Psoas muscle (tissue), 8 donors: ENCODE data around the gene TJP3. TPM values are rescaled to one million over a fixed set of nuclear protein-coding genes. Genes with fewer than 3 reads are reported as not detected.

ENCODE experiments used
- ATAC-seq, 4 donors: fragments of 200-7000 bp; cut with Tn5 transposase; one replicate each; pipeline ENCODE4 v1.9.1; 2020; ENCODE audit warnings: moderate library complexity in 3 of 4, mild to moderate bottlenecking in 2 of 4
- DNase-seq, 2 donors: peaks; one replicate each; pipeline ENCODE4 v3.0.0-alpha.2; 2020
- H3K27ac ChIP-seq: fragments of 200-600 bp; one replicate; pipeline ENCODE4 v1.8.0; 2022
- H3K27me3 ChIP-seq, 3 donors: fragments of 200-600 bp in 1 of 3; one replicate each; pipeline versions ENCODE4 v1.6.1 to v1.8.0; 2013 to 2022; ENCODE audit warnings: low read length in 2 of 3, mild to moderate bottlenecking in 2 of 3, moderate library complexity in 1 of 3; ENCODE audit not compliant: insufficient read depth in 3 of 3
- H3K36me3 ChIP-seq, 2 donors: fragments of 200-600 bp in 1 of 2; one replicate each; pipeline versions ENCODE4 v1.6.1 to v1.8.0; 2013 to 2022; ENCODE audit warnings: low read depth in 1 of 2, mild to moderate bottlenecking in 1 of 2, moderate library complexity in 1 of 2; ENCODE audit not compliant: insufficient read depth in 1 of 2
- H3K4me1 ChIP-seq: fragments of 200-600 bp; one replicate; pipeline ENCODE4 v1.8.0; 2022
- H3K4me3 ChIP-seq: fragments of 200-600 bp; one replicate; pipeline ENCODE4 v1.8.0; 2022; ENCODE audit warnings: mild to moderate bottlenecking
- H3K9me3 ChIP-seq: fragments of 200-600 bp; one replicate; pipeline ENCODE4 v1.8.0; 2022
- WGBS, 3 donors: extraction: QIAGEN DNeasy Blood & Tissue Kit; methylation state at CpG; one replicate each; pipeline versions ENCODE4 v1.1.6 to v1.1.7; 2013; 5-methylcytosine and 5-hydroxymethylcytosine counted together
- intact Hi-C, 2 donors: fragments of 100-400 bp; cut with DNase I; formaldehyde crosslinking; loops; one replicate each; pipeline versions ENCODE4 v1.11.0 to v1.14.2; 2022
- polyA plus RNA-seq, 3 donors: library from polyadenylated mRNA; stranded (reverse); fragments of 200-250 nt; gene quantifications; one replicate each; pipeline ENCODE4 v1.2.3, GENCODE V29; 2013
- total RNA-seq, 4 donors: library from RNA; stranded (reverse); fragmentation: NEBNext Ultra II Directional in 2 of 4; extraction: Animal tissue kit (Norgen Biotek cat#: 25700) in 2 of 4; gene quantifications; one replicate each; pipeline versions ENCODE4 v1.2.1 to v1.2.4, GENCODE V29; 2021 to 2023
- TF ChIP-seq, protein P1 (sequence below): fragments of 200-600 bp; IDR thresholded peaks from one replicate; pipeline ENCODE4 v1.8.0; 2022; ENCODE audit warnings: antibody characterized with exemption
- donor health status: healthy with polysubstance abuse.
- donor health status: DM: no; HTN: no; CAD: no; lungs with moderate emphysema.
- donor health status: Bipolar disorder and iron deficiency.
- donor health status: healthy.
- donor health status: DM: yes; HTN: yes; CAD: no.
- donor health status: DM: no; HTN: no; CAD: no.
- donor health status: DM: no; HTN: no; CAD: no.
- donor health status: DM: yes; HTN: yes; CAD: no.

Gene TJP3
- total and polyA plus RNA-seq, 7 donors, result 0.21 to 2.7 (median 0.48) TPM; not detected in 1

DNA sequence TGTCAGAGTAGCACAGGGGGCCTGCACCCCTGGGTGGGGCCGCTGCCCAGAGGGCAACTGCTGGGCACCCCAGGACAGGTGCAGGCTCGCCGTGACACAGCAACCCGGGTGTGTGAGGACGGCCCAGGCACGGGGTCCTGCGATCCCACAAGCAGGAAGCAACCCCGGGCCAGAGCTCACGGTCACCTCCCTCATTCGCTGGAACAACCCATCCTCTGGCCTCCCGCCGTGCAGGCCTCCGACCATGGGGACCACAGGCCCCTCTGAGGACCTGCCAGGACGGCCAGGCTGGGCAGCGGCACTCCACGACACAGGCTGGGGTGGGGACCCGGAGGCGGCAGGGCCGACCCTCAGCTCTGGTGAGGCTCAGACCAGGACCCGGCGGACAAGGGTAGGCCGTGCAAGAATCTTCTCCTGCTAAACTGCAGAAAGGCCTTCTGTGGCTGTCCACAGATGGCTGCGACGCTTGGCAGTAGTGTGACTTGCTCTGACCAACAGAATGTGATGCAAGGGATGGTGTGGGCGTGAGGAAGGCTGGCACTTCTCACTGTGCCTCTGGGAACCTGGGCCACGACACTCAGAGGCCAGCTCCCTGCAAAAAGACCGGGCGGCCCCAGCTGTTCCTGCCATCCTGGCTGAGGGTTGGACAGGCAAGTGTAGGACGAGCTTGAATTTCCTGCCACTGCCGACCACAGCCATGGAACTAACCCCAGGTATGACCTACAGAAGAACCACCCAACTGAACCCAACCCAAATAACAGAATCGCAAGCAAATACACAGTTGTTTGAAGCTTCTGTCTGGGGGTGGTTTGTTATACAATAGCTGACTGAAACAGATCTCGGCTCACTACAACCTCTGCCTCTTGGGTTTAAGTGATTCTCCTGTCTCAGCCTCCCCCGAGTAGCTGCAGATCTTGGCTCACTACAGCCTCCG, 34.4 kb upstream of the TJP3 start:
- DNase-seq (no peak), ATAC-seq (no peak)
- H3K9me3 ChIP-seq, result no peaks in the 10 kb centered on the region
- H3K4me1 ChIP-seq, result peaks cover 31% of the 10 kb centered on the region
- intact Hi-C loops, result no loop called here
- H3K27me3 ChIP-seq, result no peaks in the 10 kb centered on the region
- 89 to 95% (median 90%) methylated on average over 34 of the region's 34 CpGs for WGBS, 3 donors
- H3K4me3 ChIP-seq, result no peak overlapping the region
- TF ChIP-seq, protein P1, sequence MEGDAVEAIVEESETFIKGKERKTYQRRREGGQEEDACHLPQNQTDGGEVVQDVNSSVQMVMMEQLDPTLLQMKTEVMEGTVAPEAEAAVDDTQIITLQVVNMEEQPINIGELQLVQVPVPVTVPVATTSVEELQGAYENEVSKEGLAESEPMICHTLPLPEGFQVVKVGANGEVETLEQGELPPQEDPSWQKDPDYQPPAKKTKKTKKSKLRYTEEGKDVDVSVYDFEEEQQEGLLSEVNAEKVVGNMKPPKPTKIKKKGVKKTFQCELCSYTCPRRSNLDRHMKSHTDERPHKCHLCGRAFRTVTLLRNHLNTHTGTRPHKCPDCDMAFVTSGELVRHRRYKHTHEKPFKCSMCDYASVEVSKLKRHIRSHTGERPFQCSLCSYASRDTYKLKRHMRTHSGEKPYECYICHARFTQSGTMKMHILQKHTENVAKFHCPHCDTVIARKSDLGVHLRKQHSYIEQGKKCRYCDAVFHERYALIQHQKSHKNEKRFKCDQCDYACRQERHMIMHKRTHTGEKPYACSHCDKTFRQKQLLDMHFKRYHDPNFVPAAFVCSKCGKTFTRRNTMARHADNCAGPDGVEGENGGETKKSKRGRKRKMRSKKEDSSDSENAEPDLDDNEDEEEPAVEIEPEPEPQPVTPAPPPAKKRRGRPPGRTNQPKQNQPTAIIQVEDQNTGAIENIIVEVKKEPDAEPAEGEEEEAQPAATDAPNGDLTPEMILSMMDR, result no peak
- no peak overlapping the region for H3K27ac ChIP-seq
- H3K36me3 ChIP-seq, result no peaks in the 10 kb centered on the region

- Histone ChIP-seq H3K4me1 (peaks cover 23% of the 10 kb centered on the region), H3K27me3 (no peaks in the 10 kb centered on the region), H3K9me3 (no peaks in the 10 kb centered on the region), H3K27ac (no peak overlapping the region), H3K36me3 (no peaks in the 10 kb centered on the region), H3K4me3 (no peak overlapping the region)
- WGBS, 3 donors, result 94 to 96% (median 94%) methylated on average over 13 of the region's 13 CpGs
- no peak for DNase-seq
- ATAC-seq, result no peak
- TF ChIP-seq, protein P1, result no peak
- intact Hi-C loops, result no loop called here
Measured at GRCh38 chr19:3674784-3675543, 33.2 kb upstream of the TJP3 start.

DNA sequence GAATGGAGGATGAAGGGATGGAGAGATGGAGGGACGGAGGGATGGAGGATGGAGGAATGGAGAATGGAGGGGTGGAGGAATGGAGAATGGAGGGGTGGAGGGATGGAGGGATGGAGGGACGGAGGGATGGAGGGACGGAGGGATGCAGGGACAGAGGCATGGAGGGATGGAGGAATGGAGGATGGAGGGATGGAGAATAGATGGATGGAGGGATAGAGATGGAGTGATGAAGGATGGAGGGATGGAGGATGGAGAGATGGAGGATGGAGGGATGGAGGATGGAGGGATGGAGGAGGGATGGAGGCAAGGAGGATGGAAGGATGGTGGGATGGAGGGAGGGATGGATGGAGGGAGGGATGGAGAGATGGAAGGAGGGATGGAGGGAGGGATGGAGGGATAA, 30.0 kb upstream of the TJP3 start:
- no peaks in the 10 kb centered on the region for H3K4me1 ChIP-seq
- no peak for DNase-seq
- TF ChIP-seq, protein P1, result no peak
- H3K9me3 ChIP-seq, result no peaks in the 10 kb centered on the region
- intact Hi-C loops, result no loop called here
- H3K27me3 ChIP-seq, result no peaks in the 10 kb centered on the region
- 95 to 98% (median 96%) methylated on average over 3 of the region's 3 CpGs for WGBS, 3 donors
- no peak overlapping the region for H3K27ac ChIP-seq
- H3K4me3 ChIP-seq, result no peak overlapping the region
- no peak for ATAC-seq
- H3K36me3 ChIP-seq, result no peaks in the 10 kb centered on the region

GRCh38 chr19:3679138-3679537, 29.0 kb upstream of the TJP3 start:
- ATAC-seq, result no peak
- intact Hi-C loops, result no loop called here

More at GRCh38 chr19:3679138-3679537, 29.0 kb upstream of the TJP3 start:
- no peak for DNase-seq
- Histone ChIP-seq H3K4me1 (no peaks in the 10 kb centered on the region), H3K36me3 (no peaks in the 10 kb centered on the region), H3K4me3 (no peak overlapping the region), H3K27ac (no peak overlapping the region), H3K27me3 (no peaks in the 10 kb centered on the region), H3K9me3 (no peaks in the 10 kb centered on the region)
- TF ChIP-seq, protein P1, result no peak
- 86 to 89% (median 88%) methylated on average over 12 of the region's 12 CpGs for WGBS, 3 donors
